ENCODE data around the gene MKNK2.
"Not testable (repeated sequence)": the region's sequence is repeated elsewhere in the genome, so short reads cannot be mapped to it uniquely, and the experiment has no call there.

MKNK2 gene

GRCh38 chr19:1999856-2000515 lies 51.1 kb downstream of the MKNK2 start:
- H3K4me1 Mint-ChIP-seq: peaks cover 2% of the 10 kb centered on the region
- no peak for DNase-seq
- no peaks in the 10 kb centered on the region for H3K27me3 Mint-ChIP-seq
- no peaks in the 10 kb centered on the region for H3K9me3 Mint-ChIP-seq
- peaks cover 27% of the 10 kb centered on the region for H3K36me3 Mint-ChIP-seq
- CTCF ChIA-PET: no interaction called here
- H3K27ac Mint-ChIP-seq: no peak overlapping the region
- H3K4me3 Mint-ChIP-seq: no peak overlapping the region

- Mint-ChIP-seq H3K36me3 (peaks cover 29% of the 10 kb centered on the region), H3K4me1 (peaks cover 2% of the 10 kb centered on the region), H3K4me3 (no peak overlapping the region), H3K27ac (no peak overlapping the region), H3K9me3 (no peaks in the 10 kb centered on the region), H3K27me3 (no peaks in the 10 kb centered on the region)
- DNase-seq: no peak
- CTCF ChIA-PET: interaction anchor here (0.7 kb wide), 1 partner anchor 71 kb away, joined by 3 read pairs; no protein-coding TSS in a partner anchor
Observed at GRCh38 chr19:1998712-1999708, 52.0 kb downstream of the MKNK2 start.

GRCh38 chr19:1997353-1998233 lies 53.5 kb downstream of the MKNK2 start:
- Mint-ChIP-seq H3K36me3 (peaks cover 31% of the 10 kb centered on the region), H3K4me1 (peaks cover 2% of the 10 kb centered on the region), H3K9me3 (no peaks in the 10 kb centered on the region), H3K27ac (no peak overlapping the region), H3K4me3 (no peak overlapping the region), H3K27me3 (no peaks in the 10 kb centered on the region)
- CTCF ChIA-PET: no interaction called here
- DNase-seq: no peak

- Mint-ChIP-seq H3K4me1 (no peaks in the 10 kb centered on the region), H3K4me3 (no peak overlapping the region), H3K27me3 (no peaks in the 10 kb centered on the region), H3K27ac (no peak overlapping the region), H3K36me3 (peaks cover 27% of the 10 kb centered on the region), H3K9me3 (no peaks in the 10 kb centered on the region)
- no peak for DNase-seq
- CTCF ChIA-PET: no interaction called here
Observed at GRCh38 chr19:1992759-1993260, 58.2 kb downstream of the MKNK2 start.

GRCh38 chr19:1991018-1991913 lies 59.8 kb downstream of the MKNK2 start:
- Mint-ChIP-seq H3K36me3 (peaks cover 23% of the 10 kb centered on the region), H3K27ac (no peak overlapping the region), H3K4me3 (no peak overlapping the region), H3K27me3 (no peaks in the 10 kb centered on the region), H3K9me3 (no peaks in the 10 kb centered on the region), H3K4me1 (no peaks in the 10 kb centered on the region)
- no peak for DNase-seq
- CTCF ChIA-PET: no interaction called here

GRCh38 chr19:1990230-1991017 lies 60.6 kb downstream of the MKNK2 start:
- H3K27me3 Mint-ChIP-seq: no peaks in the 10 kb centered on the region

GRCh38 chr19:1989513-1990229 lies 61.4 kb downstream of the MKNK2 start:
- no peak for DNase-seq
- H3K27ac Mint-ChIP-seq: no peak overlapping the region
- H3K4me3 Mint-ChIP-seq: no peak overlapping the region
- no peaks in the 10 kb centered on the region for H3K4me1 Mint-ChIP-seq
- no peaks in the 10 kb centered on the region for H3K27me3 Mint-ChIP-seq
- H3K9me3 Mint-ChIP-seq: no peaks in the 10 kb centered on the region
- CTCF ChIA-PET: no interaction called here
- peaks cover 21% of the 10 kb centered on the region for H3K36me3 Mint-ChIP-seq

More at GRCh38 chr19:1990230-1991017, 60.6 kb downstream of the MKNK2 start:
- H3K9me3 Mint-ChIP-seq: no peaks in the 10 kb centered on the region
- H3K36me3 Mint-ChIP-seq: peaks cover 17% of the 10 kb centered on the region
- H3K4me3 Mint-ChIP-seq: no peak overlapping the region
- H3K4me1 Mint-ChIP-seq: no peaks in the 10 kb centered on the region
- DNase-seq: no peak
- H3K27ac Mint-ChIP-seq: no peak overlapping the region
- CTCF ChIA-PET: no interaction called here

- not testable (repeated sequence) for H3K9me3 Mint-ChIP-seq, H3K27ac Mint-ChIP-seq, H3K4me3 Mint-ChIP-seq, DNase-seq, H3K27me3 Mint-ChIP-seq, H3K4me1 Mint-ChIP-seq
- peaks cover 21% of the 10 kb centered on the region for H3K36me3 Mint-ChIP-seq
- CTCF ChIA-PET: interaction anchor here (0.6 kb wide), 1 partner anchor 625 kb away, joined by 3 read pairs; no protein-coding TSS in a partner anchor
Observed at GRCh38 chr19:1988464-1988863, 62.6 kb downstream of the MKNK2 start.

All from activated naive CD4-positive, alpha-beta T cell treated with anti-CD3 and anti-CD28 coated beads, Interleukin-2, amount 10 ng/mL, durations not matched to agents 7 days and 5 days (primary cell).